Measurements from ENCODE around the gene PGGT1B.

The PGGT1B gene

DNA sequence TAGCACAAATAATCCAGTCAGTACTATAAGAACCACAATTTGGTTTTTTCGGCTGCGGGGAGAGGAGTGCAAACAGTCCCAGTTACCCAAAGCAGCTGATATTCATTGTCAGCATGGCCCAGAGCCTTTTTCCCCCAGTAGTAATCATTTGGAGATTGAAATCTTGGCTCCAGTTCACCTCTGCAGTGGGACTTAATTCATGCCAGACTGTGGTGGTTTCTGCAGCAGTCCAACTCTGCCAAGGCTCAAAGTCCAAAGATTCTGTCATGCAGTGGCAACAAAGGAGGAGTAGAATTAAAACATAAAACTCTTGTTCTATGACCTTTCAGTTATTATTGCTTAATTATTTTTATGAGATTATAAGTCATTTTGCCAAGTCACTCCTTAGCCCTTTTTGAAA, 68.0 kb downstream of the PGGT1B start:
- Histone ChIP-seq H3K4me3 (ENCODE audit: low read depth, low read length) (no peak overlapping the region), H3K79me2 (no peaks in the 10 kb centered on the region), H3K4me2 (ENCODE audit: low read length) (no peak overlapping the region), H3K4me1 (no peaks in the 10 kb centered on the region), H3K27ac (no peak overlapping the region), H3K27me3 (ENCODE audit: control insufficient read depth, insufficient read depth, low read length) (no peaks in the 10 kb centered on the region), H2AFZ (no peak overlapping the region), H3K9ac (no peak overlapping the region), H3K9me3 (ENCODE audit: control insufficient read depth, low read length) (no peaks in the 10 kb centered on the region), H3K36me3 (ENCODE audit: control insufficient read depth, insufficient read depth, low read length) (no peaks in the 10 kb centered on the region)
- TF ChIP-seq, protein P1, sequence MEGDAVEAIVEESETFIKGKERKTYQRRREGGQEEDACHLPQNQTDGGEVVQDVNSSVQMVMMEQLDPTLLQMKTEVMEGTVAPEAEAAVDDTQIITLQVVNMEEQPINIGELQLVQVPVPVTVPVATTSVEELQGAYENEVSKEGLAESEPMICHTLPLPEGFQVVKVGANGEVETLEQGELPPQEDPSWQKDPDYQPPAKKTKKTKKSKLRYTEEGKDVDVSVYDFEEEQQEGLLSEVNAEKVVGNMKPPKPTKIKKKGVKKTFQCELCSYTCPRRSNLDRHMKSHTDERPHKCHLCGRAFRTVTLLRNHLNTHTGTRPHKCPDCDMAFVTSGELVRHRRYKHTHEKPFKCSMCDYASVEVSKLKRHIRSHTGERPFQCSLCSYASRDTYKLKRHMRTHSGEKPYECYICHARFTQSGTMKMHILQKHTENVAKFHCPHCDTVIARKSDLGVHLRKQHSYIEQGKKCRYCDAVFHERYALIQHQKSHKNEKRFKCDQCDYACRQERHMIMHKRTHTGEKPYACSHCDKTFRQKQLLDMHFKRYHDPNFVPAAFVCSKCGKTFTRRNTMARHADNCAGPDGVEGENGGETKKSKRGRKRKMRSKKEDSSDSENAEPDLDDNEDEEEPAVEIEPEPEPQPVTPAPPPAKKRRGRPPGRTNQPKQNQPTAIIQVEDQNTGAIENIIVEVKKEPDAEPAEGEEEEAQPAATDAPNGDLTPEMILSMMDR (IDR thresholded peaks at IDR 0.05), result no peak

DNA sequence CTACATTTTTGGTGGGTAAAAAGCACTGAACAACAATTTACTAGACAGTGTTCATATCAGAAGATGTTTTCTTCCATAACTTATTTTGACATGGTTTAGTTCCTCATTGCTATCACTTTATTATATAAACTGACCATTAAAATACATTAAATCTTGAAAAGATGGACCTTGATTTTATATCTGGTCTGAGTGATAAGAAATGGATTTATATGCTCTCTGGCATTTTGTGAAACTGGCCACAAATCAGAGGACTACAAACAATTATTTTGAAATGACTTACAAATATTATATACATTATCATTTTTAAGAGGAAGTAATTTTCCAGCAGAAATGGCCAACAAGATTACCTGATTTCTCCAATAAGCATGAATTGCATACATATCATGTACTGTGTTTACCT, 69.4 kb downstream of the PGGT1B start:
- H3K4me3 ChIP-seq (ENCODE audit: low read depth, low read length), result no peak overlapping the region
- no peaks in the 10 kb centered on the region for H3K36me3 ChIP-seq (ENCODE audit: control insufficient read depth, insufficient read depth, low read length)
- H3K9me3 ChIP-seq (ENCODE audit: control insufficient read depth, low read length), result no peaks in the 10 kb centered on the region
- H3K27ac ChIP-seq, result no peak overlapping the region
- H3K4me2 ChIP-seq (ENCODE audit: low read length), result no peak overlapping the region
- TF ChIP-seq, protein P1 (IDR thresholded peaks at IDR 0.05), result no peak
- no peaks in the 10 kb centered on the region for H3K4me1 ChIP-seq
- no peak overlapping the region for H3K9ac ChIP-seq
- no peak overlapping the region for H2AFZ ChIP-seq
- no peaks in the 10 kb centered on the region for H3K27me3 ChIP-seq (ENCODE audit: control insufficient read depth, insufficient read depth, low read length)
- H3K79me2 ChIP-seq, result no peaks in the 10 kb centered on the region

DNA sequence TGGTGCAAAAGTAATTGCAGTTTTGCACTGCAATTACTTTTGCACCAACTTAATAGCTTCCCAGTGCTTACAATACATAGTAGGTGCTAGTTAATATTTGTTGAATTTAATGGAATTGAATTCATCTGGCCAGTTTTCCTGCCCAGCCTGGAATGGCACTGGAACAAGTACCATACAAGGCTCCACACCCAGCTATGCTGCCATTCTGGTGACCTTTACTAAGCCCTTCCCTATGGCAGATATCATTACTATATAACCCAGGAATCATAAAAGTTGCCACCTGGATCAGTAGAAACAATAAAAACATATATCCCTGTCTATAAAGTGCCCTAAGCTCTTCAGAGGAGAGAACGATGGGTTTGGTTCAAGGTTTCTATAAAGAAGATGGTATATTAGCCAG, 70.6 kb downstream of the PGGT1B start:
- no peaks in the 10 kb centered on the region for H3K27me3 ChIP-seq (ENCODE audit: control insufficient read depth, insufficient read depth, low read length)
- H3K4me2 ChIP-seq (ENCODE audit: low read length), result no peak overlapping the region
- no peaks in the 10 kb centered on the region for H3K4me1 ChIP-seq
- no peak overlapping the region for H2AFZ ChIP-seq
- H3K79me2 ChIP-seq, result no peaks in the 10 kb centered on the region
- H3K9ac ChIP-seq, result no peak overlapping the region
- H3K4me3 ChIP-seq (ENCODE audit: low read depth, low read length), result no peak overlapping the region
- TF ChIP-seq, protein P1 (IDR thresholded peaks at IDR 0.05), result no peak
- H3K9me3 ChIP-seq (ENCODE audit: control insufficient read depth, low read length), result no peaks in the 10 kb centered on the region
- no peaks in the 10 kb centered on the region for H3K36me3 ChIP-seq (ENCODE audit: control insufficient read depth, insufficient read depth, low read length)
- no peak overlapping the region for H3K27ac ChIP-seq

DNA sequence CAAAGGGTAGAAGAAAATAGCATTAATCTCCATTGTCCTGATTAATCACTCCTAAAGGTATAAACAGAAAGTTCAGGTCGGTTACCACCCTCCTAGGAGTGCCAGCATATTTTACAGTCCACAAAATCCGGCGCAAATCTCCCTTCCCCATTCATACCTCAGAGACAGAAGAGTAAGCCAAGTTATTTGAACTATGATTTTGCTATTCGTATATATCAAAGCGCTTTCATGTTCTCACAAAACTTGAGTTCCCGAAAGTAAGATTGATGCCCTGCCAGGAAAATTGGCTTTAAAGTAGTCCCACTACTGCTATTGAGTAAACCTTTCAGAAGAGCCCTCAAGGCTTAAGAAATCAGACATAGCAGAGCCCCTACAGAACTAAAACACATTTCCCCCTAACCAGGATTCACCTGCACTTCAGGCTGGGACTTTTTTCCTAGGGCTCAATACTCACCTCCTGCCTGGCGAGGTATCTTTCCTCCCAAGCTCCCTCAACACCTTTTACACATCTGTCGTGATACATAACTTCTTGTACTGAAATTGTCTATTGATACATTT, 71.1 kb downstream of the PGGT1B start:
- Histone ChIP-seq H3K36me3 (ENCODE audit: control insufficient read depth, insufficient read depth, low read length) (no peaks in the 10 kb centered on the region), H3K4me3 (ENCODE audit: low read depth, low read length) (no peak overlapping the region), H3K27ac (no peak overlapping the region), H3K9me3 (ENCODE audit: control insufficient read depth, low read length) (no peaks in the 10 kb centered on the region), H3K79me2 (no peaks in the 10 kb centered on the region), H3K4me1 (no peaks in the 10 kb centered on the region), H3K9ac (no peak overlapping the region), H3K4me2 (ENCODE audit: low read length) (no peak overlapping the region), H2AFZ (no peak overlapping the region), H3K27me3 (ENCODE audit: control insufficient read depth, insufficient read depth, low read length) (no peaks in the 10 kb centered on the region)
- TF ChIP-seq, protein P1 (IDR thresholded peaks at IDR 0.05), result no peak

DNA sequence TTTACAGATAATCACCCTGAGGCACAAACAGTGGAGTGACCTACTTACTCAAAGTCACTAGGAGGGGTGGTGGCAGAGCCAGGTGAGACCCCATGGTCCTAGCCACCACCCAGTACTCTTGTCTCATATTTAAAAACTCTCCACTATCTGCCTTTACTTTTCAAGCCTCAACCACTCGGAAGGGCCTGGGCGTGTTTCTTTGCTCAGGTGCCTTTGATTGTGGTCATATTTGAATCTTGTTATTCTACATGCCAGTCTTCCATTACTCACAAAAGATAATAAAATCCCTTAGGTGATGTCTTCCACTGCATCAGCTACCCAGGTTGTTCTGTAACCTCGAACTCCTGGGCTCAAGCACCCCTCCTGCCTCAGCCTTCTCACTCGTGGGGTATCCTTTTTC, 72.3 kb downstream of the PGGT1B start:
- no peak overlapping the region for H3K27ac ChIP-seq
- no peak overlapping the region for H3K4me2 ChIP-seq (ENCODE audit: low read length)
- no peaks in the 10 kb centered on the region for H3K27me3 ChIP-seq (ENCODE audit: control insufficient read depth, insufficient read depth, low read length)
- H2AFZ ChIP-seq, result no peak overlapping the region
- H3K9me3 ChIP-seq (ENCODE audit: control insufficient read depth, low read length), result no peaks in the 10 kb centered on the region
- H3K36me3 ChIP-seq (ENCODE audit: control insufficient read depth, insufficient read depth, low read length), result no peaks in the 10 kb centered on the region
- H3K4me3 ChIP-seq (ENCODE audit: low read depth, low read length), result no peak overlapping the region
- no peaks in the 10 kb centered on the region for H3K79me2 ChIP-seq
- H3K4me1 ChIP-seq, result no peaks in the 10 kb centered on the region
- no peak overlapping the region for H3K9ac ChIP-seq
- TF ChIP-seq, protein P1 (IDR thresholded peaks at IDR 0.05), result no peak

Data from parathyroid adenoma (tissue), 2 donors.